Stimulated activated CD4-positive, alpha-beta T cell treated with anti-CD3 and anti-CD28 coated beads, Interleukin-4, amount 100 ng/mL, for 24 hours (primary cell): ENCODE measurements around the gene COX5B.
"Not testable (repeated sequence)": the region's sequence is repeated elsewhere in the genome, so short reads cannot be mapped to it uniquely, and the experiment has no call there.

Experiments used
- DNase-seq: peaks from one replicate; pipeline ENCODE4 v3.0.0-alpha.2; 2020

Gene COX5B, protein sequence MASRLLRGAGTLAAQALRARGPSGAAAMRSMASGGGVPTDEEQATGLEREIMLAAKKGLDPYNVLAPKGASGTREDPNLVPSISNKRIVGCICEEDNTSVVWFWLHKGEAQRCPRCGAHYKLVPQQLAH

DNA sequence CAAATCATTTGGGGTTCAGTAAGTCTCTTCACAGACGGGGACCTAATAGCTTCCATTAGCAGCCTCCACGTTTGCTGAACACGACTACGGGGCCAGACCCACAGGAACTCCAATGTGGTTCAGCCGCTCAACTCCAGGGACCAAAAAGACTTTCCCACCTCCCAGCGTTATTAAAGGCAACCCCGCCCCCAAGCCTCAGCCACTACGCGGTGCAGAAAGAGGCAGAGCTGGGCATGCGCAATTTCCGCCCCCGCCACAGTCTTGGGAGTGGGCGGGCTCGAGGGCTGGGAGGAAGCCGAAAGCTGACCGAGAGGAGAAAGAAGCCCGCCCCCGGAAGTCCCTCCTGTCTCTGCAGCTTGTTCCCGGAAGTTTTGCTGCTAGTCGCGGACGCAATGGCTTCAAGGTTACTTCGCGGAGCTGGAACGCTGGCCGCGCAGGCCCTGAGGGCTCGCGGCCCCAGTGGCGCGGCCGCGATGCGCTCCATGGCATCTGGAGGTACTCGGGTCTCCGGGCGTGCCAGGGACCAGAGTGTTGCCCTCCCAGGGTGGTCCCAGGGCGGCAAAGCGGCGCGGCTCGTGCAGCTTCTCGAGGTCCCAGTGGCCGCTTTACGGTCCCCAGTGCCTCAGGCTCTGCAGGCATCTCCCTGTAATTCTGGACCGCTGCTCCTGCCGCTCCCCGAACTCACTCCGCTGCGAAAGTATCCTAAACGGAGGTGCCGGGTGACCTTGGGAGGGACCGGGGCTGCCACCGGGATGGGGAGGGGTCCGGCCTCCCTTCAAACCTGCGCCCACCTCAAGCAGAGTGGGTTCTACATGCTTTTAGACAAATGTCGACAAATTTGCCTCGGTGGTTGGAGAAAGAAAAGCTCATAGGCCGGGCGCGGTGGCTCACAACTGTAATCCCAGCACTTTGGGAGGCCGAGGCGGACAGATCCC is at the start of gene COX5B:
COX5B (plus strand) TSS at position 368 of the 935 bp plus-strand sequence; CDS start at position 393, 25 bp downstream.
- DNase-seq, result peak; percentile 100

DNA sequence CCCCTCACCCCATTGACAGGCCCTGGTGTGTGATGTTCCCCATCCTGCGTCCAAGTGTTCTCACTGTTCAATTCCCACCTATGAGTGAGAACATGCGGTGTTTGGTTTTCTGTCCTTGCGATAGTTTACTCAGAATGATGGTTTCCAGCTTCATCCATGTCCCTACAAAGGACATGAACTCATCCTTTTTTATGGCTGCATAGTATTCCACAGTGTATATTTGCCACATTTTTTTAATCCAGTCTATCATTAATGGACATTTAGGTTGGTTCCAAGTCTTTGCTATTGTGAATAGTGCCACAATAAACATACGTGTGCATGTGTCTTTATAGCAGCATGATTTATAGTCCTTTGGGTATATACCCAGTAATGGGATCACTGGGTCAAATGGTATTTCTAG is 49.7 kb upstream of the COX5B start:
- DNase-seq, result not testable (repeated sequence)

DNA sequence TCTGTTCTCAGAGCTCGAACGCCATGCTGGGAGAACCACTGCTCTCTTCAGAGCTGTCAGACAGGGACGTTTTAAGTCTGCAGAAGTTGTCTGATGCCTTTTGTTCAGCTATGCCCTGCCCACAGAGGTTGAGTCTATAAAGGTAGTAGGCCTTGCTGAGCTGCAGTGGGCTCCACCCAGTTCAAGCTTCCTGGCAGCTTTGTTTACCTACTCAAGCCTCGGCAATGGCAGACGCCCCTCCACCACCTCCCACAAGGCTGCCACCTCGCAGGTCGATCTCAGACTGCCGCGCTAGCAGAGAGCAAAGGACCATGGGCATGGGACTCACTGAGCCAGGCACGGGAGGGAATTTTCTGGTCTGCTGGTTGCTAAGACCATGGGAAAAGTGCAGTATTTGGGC is 44.3 kb upstream of the COX5B start:
- DNase-seq, result not testable (repeated sequence)

DNA sequence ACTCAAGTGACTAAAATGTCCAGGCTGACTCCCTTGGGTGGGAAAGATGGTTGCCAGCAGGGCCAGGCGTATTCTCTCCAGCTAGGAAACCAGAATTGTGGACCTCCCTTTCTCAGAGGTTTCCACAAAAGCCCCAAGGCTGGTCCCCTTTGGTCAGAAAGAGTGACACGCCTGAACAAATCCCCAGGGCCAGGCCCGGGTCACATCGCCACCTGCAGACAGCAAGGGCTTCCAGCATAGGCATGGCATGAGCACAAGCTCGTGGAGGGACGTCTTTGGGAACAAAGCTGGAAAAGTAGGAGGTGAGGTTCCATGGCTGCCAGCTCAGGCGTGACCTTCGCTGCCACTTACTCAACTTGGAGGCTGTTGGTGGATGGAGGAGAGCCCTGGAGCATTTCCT is 40.8 kb upstream of the COX5B start:
- DNase-seq, result not testable (repeated sequence)

DNA sequence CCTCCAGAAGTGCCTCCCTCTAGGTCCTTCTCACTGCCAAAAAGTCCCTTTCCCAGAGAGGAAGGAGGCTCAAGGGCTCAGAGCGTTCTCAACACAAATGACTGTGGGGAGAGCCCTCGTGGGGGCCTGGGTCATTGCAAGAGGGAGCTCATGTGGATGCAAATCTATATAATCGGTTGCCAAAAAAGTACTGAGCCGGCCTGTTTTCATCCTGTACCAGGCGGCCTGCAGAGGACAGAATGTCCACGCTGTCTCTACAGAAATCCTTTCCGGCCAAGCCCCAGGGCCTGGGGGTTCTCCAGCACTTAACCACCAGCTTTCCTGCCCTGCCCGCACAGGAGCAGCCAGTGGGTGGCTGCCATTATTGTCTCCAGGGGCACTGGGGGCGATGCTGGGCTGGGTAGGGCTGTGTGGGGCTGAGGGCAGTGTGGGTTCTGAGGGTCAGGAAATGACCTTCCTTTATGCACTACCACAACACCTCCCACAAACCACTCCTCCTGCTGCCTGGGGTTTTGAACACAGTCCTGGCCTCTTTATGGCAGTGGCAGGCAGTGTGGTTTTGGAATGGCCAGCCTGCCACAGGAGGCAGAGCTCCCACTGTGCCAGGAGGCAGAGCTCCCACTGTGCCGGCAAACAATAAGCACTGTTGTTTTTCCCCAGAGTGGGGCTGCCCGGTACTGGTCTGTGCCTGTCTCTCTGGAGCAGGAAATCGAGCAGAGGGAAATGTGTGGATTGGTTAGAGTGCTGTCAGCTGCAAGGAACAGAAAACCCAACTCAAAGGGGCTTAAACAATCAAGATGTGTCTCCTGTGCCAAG is 40.1 kb upstream of the COX5B start:
- DNase-seq, result not testable (repeated sequence)

DNA sequence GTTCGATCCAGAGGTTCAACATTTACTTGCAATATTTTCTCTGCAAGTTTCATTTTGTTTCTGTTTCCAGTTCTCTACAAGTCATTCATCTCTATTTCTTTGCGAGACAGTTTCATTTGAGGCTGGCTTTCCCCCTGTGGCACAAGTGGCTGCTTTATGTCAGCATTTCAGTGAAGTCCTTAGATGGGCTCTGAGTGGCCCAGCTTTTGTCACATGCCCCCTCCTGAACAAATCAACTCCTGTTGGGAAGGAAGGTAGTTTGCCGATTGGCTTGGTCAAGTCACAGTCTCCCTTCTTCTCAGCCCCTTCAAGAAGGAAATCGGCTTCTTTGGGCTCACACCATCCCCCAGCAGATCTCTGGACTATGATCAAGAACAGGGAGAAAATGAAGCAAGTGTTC is 37.1 kb upstream of the COX5B start:
- not testable (repeated sequence) for DNase-seq

DNA sequence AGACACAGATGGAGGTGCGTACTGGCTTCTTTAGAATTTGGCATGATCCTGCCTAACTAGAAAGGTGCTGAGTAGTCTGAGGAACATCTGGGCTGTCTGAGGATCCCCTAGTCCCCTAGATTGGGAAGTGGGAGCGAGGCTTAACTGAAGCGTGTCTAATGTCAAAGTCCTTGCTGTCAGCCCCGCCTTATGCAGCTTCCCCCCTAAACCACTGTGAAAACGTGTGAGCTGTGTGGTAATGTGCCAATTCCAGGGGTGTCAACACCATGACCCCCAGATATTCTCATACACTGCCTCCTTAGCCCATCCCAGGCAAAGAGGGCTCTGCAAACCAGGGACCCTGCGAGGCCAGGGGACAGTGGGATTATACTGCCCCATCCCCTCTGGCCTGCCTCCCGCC is 34.0 kb upstream of the COX5B start:
- DNase-seq, result not testable (repeated sequence)

DNA sequence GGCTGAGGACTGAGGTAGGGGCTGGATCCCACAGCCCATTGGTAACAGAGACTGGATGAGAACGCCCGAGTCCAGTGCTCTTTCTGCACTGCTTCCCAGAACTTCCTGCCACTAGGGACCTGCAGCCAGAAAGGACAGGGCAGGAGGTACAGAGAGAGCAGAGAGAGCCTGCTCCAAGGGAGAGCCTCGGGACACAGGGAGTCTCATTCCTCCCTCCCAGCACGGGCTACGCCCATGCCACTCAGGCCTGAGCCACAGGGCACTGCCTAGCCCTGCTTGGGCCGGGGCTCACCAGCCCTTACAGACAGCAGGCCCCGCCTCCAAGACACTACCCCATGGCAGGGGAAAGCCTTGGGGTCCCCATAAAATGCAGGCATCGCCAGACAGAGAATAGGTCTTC is 30.1 kb upstream of the COX5B start:
- DNase-seq, result not testable (repeated sequence)

DNA sequence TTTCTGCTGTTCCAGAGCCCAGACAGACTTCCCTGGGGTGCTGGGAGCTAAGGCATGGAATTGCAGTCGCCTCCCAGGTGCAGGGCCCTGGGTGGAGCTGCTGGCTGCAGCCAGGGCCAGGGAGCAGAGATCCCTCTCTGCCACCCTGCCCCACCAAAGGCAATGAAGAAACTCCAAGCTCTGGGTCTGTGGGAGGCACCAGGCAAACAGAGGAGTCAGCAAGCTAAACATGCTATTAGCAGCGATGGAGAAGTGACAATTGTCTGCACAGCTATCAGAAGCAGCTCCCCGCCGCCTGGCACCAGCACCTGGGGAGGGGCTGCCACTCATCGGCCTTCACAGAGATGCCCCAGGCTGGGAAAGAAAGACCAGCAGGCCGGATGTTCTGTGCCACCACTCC is 28.0 kb upstream of the COX5B start:
- no peak for DNase-seq

DNA sequence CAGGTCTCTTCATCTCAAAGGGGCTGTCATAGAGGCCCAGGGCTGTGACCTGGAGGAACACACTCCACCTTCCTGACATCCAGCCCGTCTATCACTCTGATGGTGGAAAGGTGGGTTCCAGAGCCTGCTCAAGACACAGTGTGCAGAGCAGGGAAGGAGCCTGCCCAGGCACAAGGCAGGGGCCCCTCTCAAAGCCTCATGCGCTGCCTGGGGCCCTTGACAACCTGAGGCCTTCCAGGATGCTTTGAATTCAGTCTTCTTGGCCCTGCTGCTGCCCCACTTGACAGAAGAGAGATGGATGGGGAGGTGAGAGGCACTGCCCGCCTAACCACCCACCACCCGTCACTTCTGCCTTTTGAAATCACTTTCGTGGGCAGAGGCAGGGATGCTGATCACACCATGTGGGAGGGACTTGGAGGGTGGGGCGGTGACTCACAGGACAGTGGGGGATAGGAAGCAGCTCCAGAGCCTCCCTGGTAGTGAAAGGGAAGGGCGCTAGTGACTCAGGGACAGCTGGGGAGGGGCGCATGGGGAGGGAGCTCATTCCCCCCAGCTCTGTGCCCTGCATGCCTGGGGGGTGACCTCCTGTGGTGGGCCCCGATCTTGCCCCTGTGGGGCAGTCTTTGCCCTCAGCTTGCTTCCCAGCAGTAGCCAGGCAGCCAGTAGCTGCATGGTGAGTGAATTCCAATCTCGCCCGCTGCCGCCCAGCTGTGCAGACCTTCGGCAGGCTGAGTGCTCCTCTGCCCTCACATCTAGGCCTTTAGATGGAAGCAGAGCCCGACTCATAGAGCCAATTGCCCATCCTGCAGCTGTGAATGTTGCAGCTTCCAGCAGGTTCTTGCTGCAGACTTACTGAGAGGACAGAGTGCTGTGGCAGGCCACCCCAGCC is 26.7 kb upstream of the COX5B start:
- not testable (repeated sequence) for DNase-seq

DNA sequence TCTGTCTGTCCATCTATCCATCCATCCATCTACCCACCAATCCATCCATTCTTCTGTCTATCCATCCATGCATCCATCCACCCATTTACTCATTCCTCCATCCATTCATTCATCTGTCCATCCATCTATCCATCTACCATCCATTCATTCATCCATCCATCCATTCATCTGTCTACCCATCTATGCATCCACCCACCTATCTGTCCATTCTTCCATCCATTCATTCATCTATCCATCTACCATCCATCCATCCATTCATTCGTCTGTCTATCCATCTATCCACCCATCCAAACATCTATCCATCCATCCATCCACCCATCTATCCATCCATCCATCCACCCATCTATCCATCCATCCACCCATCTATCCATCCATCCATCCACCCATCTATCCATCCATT is 25.4 kb upstream of the COX5B start:
- DNase-seq, result not testable (repeated sequence)

DNA sequence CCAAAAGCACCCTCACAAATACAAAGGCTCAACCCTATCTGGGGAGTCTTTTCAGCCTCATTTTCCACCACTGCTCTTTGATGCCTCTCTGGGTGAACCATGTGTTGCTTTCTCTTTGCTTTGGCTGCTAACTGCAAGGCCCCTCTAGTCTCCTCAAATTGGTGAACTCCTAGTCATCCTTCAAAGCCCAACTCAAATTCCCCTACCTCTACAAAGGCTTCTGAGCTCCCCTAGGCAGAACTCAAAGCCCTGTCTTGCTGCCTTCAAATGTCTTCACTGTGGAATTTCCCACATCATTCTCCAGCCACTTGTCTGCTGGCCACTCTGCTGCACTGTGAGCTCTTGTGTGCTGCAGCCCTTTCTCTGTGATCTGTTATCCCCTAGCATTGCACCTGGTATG is 22.9 kb upstream of the COX5B start:
- DNase-seq, result not testable (repeated sequence)

DNA sequence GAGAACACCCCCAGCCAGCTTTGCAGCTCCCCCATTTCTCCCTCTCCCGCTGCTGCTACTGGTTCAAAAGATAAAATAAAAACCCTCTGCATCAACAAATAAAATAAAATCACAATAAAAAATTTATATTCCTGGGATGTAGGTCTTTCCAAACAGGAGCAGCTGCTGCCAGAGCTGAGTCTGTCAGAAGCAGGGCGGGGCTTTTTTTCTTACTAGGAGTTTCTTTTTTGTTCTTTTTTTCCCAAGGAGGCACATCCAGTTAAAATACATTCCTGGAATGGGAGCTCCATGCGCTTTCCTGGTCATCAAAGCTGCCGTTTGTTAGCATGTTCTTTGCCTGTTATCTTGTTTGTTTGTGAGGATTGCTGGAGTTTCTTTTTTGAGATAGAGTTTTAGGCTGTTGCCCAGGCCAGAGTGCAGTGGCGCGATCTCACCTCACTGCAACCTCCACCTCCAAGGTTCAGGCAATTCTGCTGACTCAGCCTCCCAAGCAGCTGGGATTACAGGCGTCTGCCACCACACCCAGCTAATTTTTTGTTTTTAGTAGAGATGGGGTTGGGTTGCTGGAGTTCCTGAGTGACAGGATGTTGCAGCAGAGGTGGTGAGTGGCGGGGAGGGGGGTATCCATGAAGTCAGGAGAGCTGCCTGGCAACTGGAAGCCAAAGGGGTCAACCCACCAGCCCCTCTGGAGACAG is 20.4 kb upstream of the COX5B start:
- not testable (repeated sequence) for DNase-seq

DNA sequence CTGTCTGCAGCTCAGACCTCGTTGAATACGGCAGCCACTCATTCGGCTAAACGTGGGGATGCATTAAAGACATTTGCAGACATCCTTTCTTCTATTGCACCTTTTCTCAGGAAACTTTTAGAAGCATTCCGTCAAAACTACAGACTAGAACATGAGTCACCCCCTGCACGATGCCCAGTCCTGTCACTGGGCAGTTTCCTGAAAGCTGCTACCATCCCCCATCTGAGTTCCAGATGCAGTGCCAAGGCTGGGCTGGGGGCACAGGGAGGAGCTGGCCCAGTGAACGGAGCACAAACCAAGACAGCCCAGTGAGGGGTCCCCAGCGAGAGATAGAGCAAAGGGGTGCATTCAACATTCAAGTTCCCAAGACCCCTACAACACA is 19.8 kb upstream of the COX5B start:
- DNase-seq, result not testable (repeated sequence)

DNA sequence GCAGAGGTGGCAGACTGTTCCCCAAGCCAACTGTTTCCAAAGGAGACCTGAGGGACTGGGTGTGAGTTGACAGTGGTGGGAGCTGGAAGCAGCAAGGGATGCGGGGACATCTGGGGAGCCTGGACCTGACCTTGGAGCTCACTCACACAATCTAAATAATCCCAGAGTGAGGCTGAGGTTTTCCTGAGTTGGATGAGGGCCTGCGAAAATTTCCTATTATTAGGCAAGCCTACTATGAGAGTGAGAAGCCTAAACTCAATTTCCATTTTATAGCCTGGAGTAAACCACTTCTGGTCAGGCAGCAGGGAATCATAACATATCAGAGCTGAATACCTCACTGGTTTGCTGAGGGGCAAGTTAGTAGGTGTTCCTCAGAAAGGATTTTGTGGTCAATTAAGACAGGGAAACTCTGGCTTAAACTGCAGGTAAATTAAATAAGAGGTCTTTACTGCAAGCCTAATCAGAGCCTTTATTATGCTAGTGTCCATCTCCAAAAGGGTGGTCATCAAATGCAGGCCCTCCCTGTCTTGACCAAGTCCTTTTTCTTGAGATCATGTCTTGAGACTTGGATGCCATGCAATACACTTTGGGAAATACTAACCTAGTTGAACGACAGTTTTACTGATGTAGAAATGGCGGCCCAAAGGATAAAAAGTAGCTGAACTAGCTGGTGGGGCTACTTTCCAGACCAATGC is 1.7 kb upstream of the COX5B start:
- no peak for DNase-seq

DNA sequence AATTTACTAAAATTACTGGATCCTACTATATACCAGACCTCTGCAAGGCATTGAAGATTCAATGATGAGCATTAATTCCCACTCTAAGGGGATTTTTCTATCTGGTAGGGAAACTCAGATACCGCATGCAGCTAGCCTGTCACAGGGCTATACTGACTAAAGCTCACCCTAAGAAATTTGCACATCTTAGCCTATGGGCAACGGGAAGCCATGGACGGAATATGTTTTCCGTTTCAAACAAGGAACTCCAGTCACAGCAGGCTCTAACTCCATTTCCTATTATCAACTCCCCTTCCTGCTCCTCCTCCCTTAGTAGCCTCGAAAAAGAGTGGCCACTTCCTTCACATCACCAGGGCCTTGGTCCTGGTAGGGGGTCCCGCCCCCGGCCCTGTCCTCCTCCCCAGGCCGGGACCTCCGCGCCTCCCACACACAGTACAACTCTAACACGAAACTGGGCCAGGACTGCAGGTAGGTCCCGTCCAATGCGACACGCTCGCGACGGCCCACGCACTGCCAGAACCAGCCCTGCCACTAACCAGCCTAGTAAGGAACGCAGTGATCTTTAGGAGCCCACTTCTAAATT is 659 bp upstream of the COX5B start:
- DNase-seq, result no peak

DNA sequence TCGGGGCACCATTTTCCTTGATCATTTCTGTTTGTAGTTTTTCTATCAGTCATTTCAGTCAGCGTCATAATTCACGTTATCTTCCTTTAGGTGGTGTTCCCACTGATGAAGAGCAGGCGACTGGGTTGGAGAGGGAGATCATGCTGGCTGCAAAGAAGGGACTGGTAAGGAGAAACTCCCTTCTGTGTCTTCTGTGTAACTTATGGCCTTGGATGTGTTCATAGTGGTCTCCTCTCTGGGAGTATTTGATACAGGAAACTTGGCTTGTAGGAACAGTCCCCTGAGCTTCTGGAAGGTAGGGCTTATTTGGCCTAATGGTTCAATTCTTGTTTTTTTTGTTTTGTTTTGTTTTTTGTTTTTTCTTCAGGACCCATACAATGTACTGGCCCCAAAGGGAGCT is 1.1 kb downstream of the COX5B start:
- DNase-seq, result no peak

DNA sequence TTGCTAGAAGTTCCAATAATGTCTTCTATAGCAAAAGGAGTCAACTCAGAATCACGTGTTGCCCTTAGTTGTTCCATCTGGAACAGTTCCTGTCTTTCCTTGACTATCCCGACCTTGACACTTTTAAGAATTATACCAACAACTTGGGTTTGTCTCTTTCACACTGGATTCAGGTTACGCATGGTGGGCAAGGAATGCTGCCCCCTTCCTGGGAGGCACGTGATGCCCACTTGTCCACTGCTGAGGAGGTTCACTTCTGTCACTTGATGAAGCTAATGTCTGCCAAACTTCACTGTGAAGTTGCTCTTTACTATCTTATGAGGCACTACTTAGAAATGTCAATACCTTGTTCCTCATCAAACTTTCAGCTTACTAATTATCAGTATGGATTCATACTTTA is 5.3 kb downstream of the COX5B start:
- no peak for DNase-seq

DNA sequence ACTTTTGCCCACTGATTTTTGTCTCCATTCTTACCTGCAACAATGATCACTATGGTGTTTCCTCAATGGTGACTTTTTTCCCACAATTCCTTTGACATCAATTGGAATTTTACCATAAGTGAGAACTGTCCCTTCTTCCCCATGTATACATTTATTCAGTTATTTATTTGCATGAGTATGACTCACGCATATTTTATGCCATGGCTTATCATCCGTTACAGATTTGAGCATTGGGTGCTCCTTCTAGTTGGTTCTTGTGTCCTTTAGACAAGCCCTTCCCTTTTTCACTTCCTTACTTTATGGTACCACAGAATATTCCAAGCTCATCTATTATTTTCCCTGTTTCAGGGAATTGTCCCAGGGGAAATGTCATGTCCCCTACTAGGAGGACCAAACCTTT is 7.6 kb downstream of the COX5B start:
- DNase-seq, result no peak

DNA sequence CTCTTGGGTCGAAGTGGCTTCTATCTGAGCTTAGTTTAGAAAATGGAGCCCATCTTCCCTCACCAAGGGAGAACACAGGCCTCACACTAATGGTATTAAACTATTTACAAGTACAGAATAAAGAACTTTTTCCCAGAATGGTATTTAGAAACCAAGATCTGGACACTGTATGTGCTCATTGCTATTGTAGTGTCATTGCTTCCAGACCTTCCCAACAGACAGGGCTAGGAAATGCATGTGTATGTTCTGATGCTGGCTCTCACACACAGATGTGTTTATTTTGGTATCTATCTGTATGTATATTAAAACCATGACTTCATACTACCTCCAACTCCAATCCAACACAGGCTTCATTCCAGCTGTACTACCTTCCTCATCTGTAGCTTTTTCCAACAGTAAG is 8.0 kb downstream of the COX5B start:
- no peak for DNase-seq

DNA sequence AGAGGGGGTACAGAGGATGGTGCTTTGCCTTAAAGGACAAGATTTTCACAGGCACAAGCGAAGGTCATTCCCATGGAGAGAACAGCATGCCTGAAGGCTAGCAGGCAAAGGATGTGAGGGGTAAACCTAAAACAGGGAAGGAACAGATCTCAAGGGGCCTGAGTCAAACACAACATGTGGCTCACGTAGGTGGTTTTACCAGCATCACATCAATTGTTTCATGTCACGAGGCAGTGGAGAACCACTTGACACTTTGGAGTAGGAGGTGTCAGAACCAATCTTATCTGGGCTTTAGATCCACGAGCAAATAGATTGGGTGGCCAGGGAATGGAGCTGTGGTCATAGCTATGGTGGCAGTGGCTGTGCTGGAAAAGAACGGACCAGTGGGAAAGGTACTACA is 8.4 kb downstream of the COX5B start:
- DNase-seq, result no peak
